K562 (cell line): Measurements from ENCODE around the gene SNRPA. TPM values are rescaled to one million over a fixed set of nuclear protein-coding genes. Genes with fewer than 3 reads are reported as not detected.

Source experiments
- ARID2 ChIP-seq: fragments of 450-650 bp; IDR thresholded peaks from 2 replicates; pipeline ENCODE4 v1.6.1; 2017; ENCODE audit warnings: antibody characterized with exemption, mild to moderate bottlenecking
- COPS2 ChIP-seq: fragments of 450-650 bp; conservative IDR thresholded peaks from 2 replicates; pipeline ENCODE4 v1.6.1; 2016; ENCODE audit warnings: mild to moderate bottlenecking, moderate library complexity
- EWSR1 ChIP-seq: fragments of 450-650 bp; IDR thresholded peaks from 2 replicates; pipeline ENCODE4 v1.6.1; 2018; ENCODE audit warnings: borderline replicate concordance, mild to moderate bottlenecking, low read depth, moderate library complexity; ENCODE audit not compliant: partially characterized antibody
- FOXK2 ChIP-seq, 2 experiments: fragments of 450-650 bp; IDR thresholded peaks in 1 of 2; conservative IDR thresholded peaks in 1 of 2; 2 replicates each; pipeline ENCODE4 v1.6.1; 2016; ENCODE audit warnings: low read depth in 2 of 2, mild to moderate bottlenecking in 1 of 2
- HDAC1 ChIP-seq, 2 experiments: fragments of 450-650 bp; IDR thresholded peaks; 2 replicates each; pipeline ENCODE4 v1.6.1; 2016 to 2017; ENCODE audit warnings: inconsistent platforms in 1 of 2, mild to moderate bottlenecking in 1 of 2, moderate library complexity in 1 of 2
- HNRNPLL ChIP-seq: fragments of 200-400 bp; formaldehyde crosslinking; IDR thresholded peaks from 2 replicates; pipeline ENCODE4 v1.6.1; 2017; ENCODE audit warnings: low read length, low read depth, mild to moderate bottlenecking; ENCODE audit not compliant: poor library complexity, severe bottlenecking
- JUND ChIP-seq, 2 experiments: IDR thresholded peaks; 2 replicates in 1 of 2; 3 replicates in 1 of 2; pipeline ENCODE4 v1.6.1; 2011; ENCODE audit warnings: borderline replicate concordance in 2 of 2, low read depth in 2 of 2, low read length in 2 of 2, improper control_type of control experiment in 1 of 2, missing biosample characterization in 1 of 2, missing genetic modification characterization in 1 of 2, missing genetic modification reagents in 1 of 2
- KDM5B ChIP-seq: fragments of 200-600 bp; sonication (generic); IDR thresholded peaks from 2 replicates; pipeline ENCODE4 v1.6.1; 2012; ENCODE audit warnings: low read depth, mild to moderate bottlenecking, moderate library complexity, low read length, control low read depth, inconsistent platforms; ENCODE audit not compliant: insufficient replicate concordance
- L3MBTL2 ChIP-seq: fragments of 450-650 bp; IDR thresholded peaks from 2 replicates; pipeline ENCODE4 v1.6.1; 2016; ENCODE audit warnings: mild to moderate bottlenecking, moderate library complexity
- MCM3 ChIP-seq: fragments of 450-650 bp; IDR thresholded peaks from 2 replicates; pipeline ENCODE4 v1.6.1; 2016
- MEF2D ChIP-seq: conservative IDR thresholded peaks from 2 replicates; pipeline ENCODE4 v1.6.1; 2016; ENCODE audit warnings: low read depth, missing genetic modification characterization, missing compliant biosample characterization
- MXI1 ChIP-seq: IDR thresholded peaks from 2 replicates; pipeline ENCODE4 v1.6.1; 2011; ENCODE audit warnings: low read depth, mild to moderate bottlenecking, improper control_type of control experiment, low read length
- MYC ChIP-seq, 2 experiments: fragments of 250-450 bp in 1 of 2; sonication (Bioruptor Pico) in 1 of 2; IDR thresholded peaks; 2 replicates each; pipeline versions ENCODE4 v1.5.1 to v1.6.1; 2012 to 2021; ENCODE audit warnings: low read depth in 2 of 2, borderline replicate concordance in 1 of 2, improper control_type of control experiment in 1 of 2, low read length in 1 of 2, mild to moderate bottlenecking in 1 of 2, moderate library complexity in 1 of 2
- NFRKB ChIP-seq: fragments of 450-650 bp; IDR thresholded peaks from 2 replicates; pipeline ENCODE4 v1.6.1; 2016; ENCODE audit warnings: low read depth
- NFXL1 ChIP-seq: fragments of 450-650 bp; formaldehyde crosslinking; IDR thresholded peaks from 2 replicates; pipeline ENCODE4 v1.4.0; 2021; ENCODE audit warnings: mild to moderate bottlenecking
- NONO ChIP-seq, 2 experiments: fragments of 200-400 bp in 1 of 2; fragments of 450-650 bp in 1 of 2; formaldehyde crosslinking in 1 of 2; IDR thresholded peaks; 2 replicates each; pipeline ENCODE4 v1.6.1; 2017; ENCODE audit warnings: low read depth in 2 of 2, mild to moderate bottlenecking in 2 of 2, moderate library complexity in 2 of 2, low read length in 1 of 2
- PTRF ChIP-seq: fragments of 450-650 bp; IDR thresholded peaks from 2 replicates; pipeline ENCODE4 v1.6.1; 2016; ENCODE audit warnings: mild to moderate bottlenecking, missing genetic modification characterization, missing compliant biosample characterization
- RBBP5 ChIP-seq: fragments of 200-600 bp; sonication (generic); IDR thresholded peaks from 2 replicates; pipeline ENCODE4 v1.6.1; 2012; ENCODE audit warnings: borderline replicate concordance, mild to moderate bottlenecking, low read length, control low read depth, inconsistent platforms; ENCODE audit not compliant: insufficient read depth, poor library complexity, severe bottlenecking
- RBFOX2 ChIP-seq: fragments of 200-400 bp; formaldehyde crosslinking; IDR thresholded peaks from 2 replicates; pipeline ENCODE4 v1.6.1; 2017; ENCODE audit warnings: low read depth, mild to moderate bottlenecking, low read length, moderate library complexity
- RCOR1 ChIP-seq, 2 experiments: IDR thresholded peaks; 2 replicates each; pipeline ENCODE4 v1.6.1; 2012; ENCODE audit warnings: low read depth in 2 of 2, low read length in 2 of 2, borderline replicate concordance in 1 of 2, improper control_type of control experiment in 1 of 2
- SIN3A ChIP-seq, 2 experiments: fragments of 150-350 bp in 1 of 2; IDR thresholded peaks; 2 replicates each; pipeline ENCODE4 v1.6.1; 2011 to 2016; ENCODE audit warnings: borderline replicate concordance in 2 of 2, low read depth in 2 of 2, low read length in 2 of 2, mild to moderate bottlenecking in 2 of 2, moderate library complexity in 2 of 2; ENCODE audit not compliant: control insufficient read depth in 1 of 2
- TFAP4 ChIP-seq: sonication (generic); formaldehyde crosslinking; IDR thresholded peaks from 2 replicates; pipeline ENCODE4 v1.8.0; 2022; ENCODE audit warnings: missing genetic modification reagents, mild to moderate bottlenecking, moderate library complexity, borderline replicate concordance
- USF2 ChIP-seq: sonication (generic); formaldehyde crosslinking; IDR thresholded peaks from 2 replicates; pipeline ENCODE4 v1.5.0; 2020; ENCODE audit warnings: missing genetic modification reagents
- ZC3H4 ChIP-seq: sonication (generic); formaldehyde crosslinking; IDR thresholded peaks from 2 replicates; pipeline ENCODE4 v1.9.0; 2021; ENCODE audit warnings: missing genetic modification reagents, borderline replicate concordance
- ZFX ChIP-seq: sonication (generic); formaldehyde crosslinking; IDR thresholded peaks from 2 replicates; pipeline ENCODE4 v1.8.0; 2022; ENCODE audit warnings: mild to moderate bottlenecking, missing genetic modification reagents, moderate library complexity
- ZNF764 ChIP-seq: fragments of 250-450 bp; sonication (Bioruptor Pico); IDR thresholded peaks from 2 replicates; pipeline ENCODE4 v1.4.0; 2020; ENCODE audit warnings: low read depth, mild to moderate bottlenecking, moderate library complexity
- polyA plus RNA-seq, 8 experiments: library from polyadenylated mRNA; depleted of rRNA in 4 of 8; stranded (reverse) in 5 of 8; unstranded in 3 of 8; fragments of >200 nt; fragmentation: Nextera tagmentation in 2 of 8; fragmentation: Illumina TruSeq in 1 of 8; extraction: Ambion mirVana in 2 of 8; extraction: Trizol in 1 of 8; gene quantifications; 2 replicates each; pipeline versions ENCODE4 v1.2.1 to v1.2.3, GENCODE V29; 2011 to 2014; ENCODE audit warnings: inconsistent platforms in 1 of 8, missing spikeins in 1 of 8
- total RNA-seq, 7 experiments: library from RNA; depleted of rRNA in 6 of 7; stranded (reverse); fragments of >200 nt in 6 of 7; fragmentation: Illumina TruSeq in 2 of 7; extraction: Trizol in 2 of 7; gene quantifications; 2 replicates each; pipeline versions ENCODE4 v1.2.1 to v1.2.3, GENCODE V29; 2011 to 2021; ENCODE audit warnings: low replicate concordance in 1 of 7

SNRPA gene
- total and polyA plus RNA-seq, 9 of the 15 experiments (the other 6 are each of a cell fraction or from before 2014, with no cell fraction given), result 16.3 to 311 (median 193) TPM

- TF ChIP-seq ZNF764 (CRISPR knock-in tag) (no peak), NONO (IDR thresholded peaks at IDR 0.05; ENCODE audit: low read depth in 2 of 2, low read length in 1 of 2) (no peak), RCOR1 (IDR thresholded peaks at IDR 0.05; ENCODE audit: borderline replicate concordance in 1 of 2, low read depth in 2 of 2, low read length in 2 of 2) (0 out of 4 replicates have a peak, but pooled peaks of 1 of the 2 experiments have one; percentile 26), NFRKB (no peak), HNRNPLL (peak; percentile 32), RBBP5 (peak; percentile 44), ZC3H4 (CRISPR knock-in tag) (no peak), KDM5B (peak; percentile 37), ZFX (CRISPR knock-in tag) (peak; percentile 38; the same call in 1 of the 2 replicates), ARID2 (no peak), MYC (IDR thresholded peaks at IDR 0.05; ENCODE audit: low read depth, low read length) (peak; percentile 59), MYC (CRISPR knock-in tag; IDR thresholded peaks at IDR 0.05; ENCODE audit: borderline replicate concordance, low read depth) (no peak), NFXL1 (no peak), PTRF (no peak), RBFOX2 (peak; percentile 71), HDAC1 (IDR thresholded peaks at IDR 0.05) (peak in 1 of 2 experiments; percentile 69; a peak in 2 of 4 replicates), EWSR1 (no peak), SIN3A (IDR thresholded peaks at IDR 0.05; ENCODE audit: borderline replicate concordance in 2 of 2, control insufficient read depth in 1 of 2, low read depth in 2 of 2, low read length in 2 of 2) (peak in 1 of 2 experiments; percentile 76; a peak in 1 of 4 replicates), TFAP4 (0 out of 2 replicates have a peak, but pooled peaks have one; percentile 47), JUND (IDR thresholded peaks at IDR 0.05; ENCODE audit: borderline replicate concordance, low read depth, low read length) (0 out of 2 replicates have a peak, but pooled peaks have one; percentile 11), JUND (tag; IDR thresholded peaks at IDR 0.05; ENCODE audit: borderline replicate concordance, low read depth, low read length) (no peak), MXI1 (peak; percentile 32; the same call in 1 of the 2 replicates), USF2 (CRISPR knock-in tag) (peak; percentile 75), MEF2D (tag) (no peak), FOXK2 (conservative IDR thresholded peaks at IDR 0.05 in 1 of 2, IDR thresholded peaks at IDR 0.05 in 1 of 2; ENCODE audit: low read depth in 2 of 2) (peak; percentile 65 to 72; a peak in 2 of 4 replicates), COPS2 (no peak), MCM3 (no peak), L3MBTL2 (peak; percentile 82)
Observed at GRCh38 chr19:40718774-40719391, 32.1 kb upstream of the SNRPA start (continued).
